ENCODE data around the gene ARF1. TPM values are rescaled to one million over a fixed set of nuclear protein-coding genes. Genes with fewer than 3 reads are reported as not detected.

ARF1 gene
- total RNA-seq, 1 experiment from 2014 or later = 595 TPM

GRCh38 chr1:228146417-228147150 is 64.1 kb downstream of the ARF1 start:
- no peaks in the 10 kb centered on the region for H3K9me3 ChIP-seq (ENCODE audit: insufficient read depth, low read depth)
- H3F3A ChIP-seq (ENCODE audit: insufficient read depth, low read depth) = no peaks in the 10 kb centered on the region
- no peak overlapping the region for H3K27ac ChIP-seq
- ChIA-PET POLR2A (ENCODE audit: unreplicated experiment) (no interaction called here), CTCF (no interaction called here)
- H3K79me2 ChIP-seq (ENCODE audit: low read depth) = peaks cover 36% of the 10 kb centered on the region
- intact Hi-C loops (cut with micrococcal nuclease; ENCODE audit: unreplicated experiment) = no loop called here
- BruUV-seq (replicated peaks) = no TSS peak
- H2AFZ ChIP-seq = no peak overlapping the region
- peaks cover 27% of the 10 kb centered on the region for H4K20me1 ChIP-seq (ENCODE audit: insufficient read depth)
- no peaks in the 10 kb centered on the region for H3K27me3 ChIP-seq (ENCODE audit: insufficient read depth, low read depth)
- TF ChIP-seq EZH2 (IDR thresholded peaks at IDR 0.05; ENCODE audit: low read depth) = no peak
- H3K36me3 ChIP-seq (ENCODE audit: low read depth) = no peaks in the 10 kb centered on the region
- no peak for DNase-seq
- H3K9me2 ChIP-seq (ENCODE audit: insufficient read depth) = no peaks in the 10 kb centered on the region
- no peak overlapping the region for H3K4me3 ChIP-seq
- H3K4me1 ChIP-seq (replicated peaks; ENCODE audit: insufficient read depth) = peaks cover 5% of the 10 kb centered on the region
- no peak overlapping the region for H3K4me2 ChIP-seq

GRCh38 chr1:228147151-228147693 is 64.7 kb downstream of the ARF1 start:
- CTCF ChIA-PET = no interaction called here
- H3K79me2 ChIP-seq (ENCODE audit: low read depth) = peaks cover 30% of the 10 kb centered on the region
- no TSS peak for BruUV-seq (replicated peaks)

GRCh38 chr1:228147768-228148167 is 65.3 kb downstream of the ARF1 start:
- H3K4me2 ChIP-seq = no peak overlapping the region
- no peaks in the 10 kb centered on the region for H3K4me1 ChIP-seq (replicated peaks; ENCODE audit: insufficient read depth)
- intact Hi-C loops (cut with micrococcal nuclease; ENCODE audit: unreplicated experiment) = loop anchor here (2.0 kb wide), 1 partner anchor 15 kb away; no protein-coding TSS in a partner anchor
- DNase-seq = no peak
- H3F3A ChIP-seq (ENCODE audit: insufficient read depth, low read depth) = no peaks in the 10 kb centered on the region
- H3K27me3 ChIP-seq (ENCODE audit: insufficient read depth, low read depth) = no peaks in the 10 kb centered on the region
- H3K27ac ChIP-seq = no peak overlapping the region
- no TSS peak for BruUV-seq (replicated peaks)
- no peak overlapping the region for H2AFZ ChIP-seq
- no peaks in the 10 kb centered on the region for H3K9me2 ChIP-seq (ENCODE audit: insufficient read depth)
- H3K9me3 ChIP-seq (ENCODE audit: insufficient read depth, low read depth) = no peaks in the 10 kb centered on the region
- peaks cover 24% of the 10 kb centered on the region for H3K79me2 ChIP-seq (ENCODE audit: low read depth)
- H3K36me3 ChIP-seq (ENCODE audit: low read depth) = no peaks in the 10 kb centered on the region
- no peak overlapping the region for H3K4me3 ChIP-seq
- ChIA-PET POLR2A (ENCODE audit: unreplicated experiment) (no interaction called here), CTCF (no interaction called here)
- peaks cover 17% of the 10 kb centered on the region for H4K20me1 ChIP-seq (ENCODE audit: insufficient read depth)
- TF ChIP-seq EZH2 (IDR thresholded peaks at IDR 0.05; ENCODE audit: low read depth) = no peak
- no peak for TF ChIP-seq CTCF (conservative IDR thresholded peaks at IDR 0.05)

More at GRCh38 chr1:228147151-228147693, 64.7 kb downstream of the ARF1 start:
- Histone ChIP-seq H3K27me3 (ENCODE audit: insufficient read depth, low read depth) (no peaks in the 10 kb centered on the region), H3K9me2 (ENCODE audit: insufficient read depth) (no peaks in the 10 kb centered on the region), H3K36me3 (ENCODE audit: low read depth) (no peaks in the 10 kb centered on the region), H3K4me2 (no peak overlapping the region), H3F3A (ENCODE audit: insufficient read depth, low read depth) (no peaks in the 10 kb centered on the region), H3K4me1 (replicated peaks; ENCODE audit: insufficient read depth) (no peaks in the 10 kb centered on the region), H4K20me1 (ENCODE audit: insufficient read depth) (peaks cover 22% of the 10 kb centered on the region), H2AFZ (no peak overlapping the region), H3K4me3 (no peak overlapping the region), H3K9me3 (ENCODE audit: insufficient read depth, low read depth) (no peaks in the 10 kb centered on the region), H3K27ac (no peak overlapping the region)
- POLR2A ChIA-PET (ENCODE audit: unreplicated experiment) = no interaction called here
- no peak for DNase-seq
- no peak for TF ChIP-seq EZH2 (IDR thresholded peaks at IDR 0.05; ENCODE audit: low read depth)
- intact Hi-C loops (cut with micrococcal nuclease; ENCODE audit: unreplicated experiment) = no loop called here

- Histone ChIP-seq H3K4me3 (no peak overlapping the region), H3K4me1 (replicated peaks; ENCODE audit: insufficient read depth) (no peaks in the 10 kb centered on the region), H3K9me2 (ENCODE audit: insufficient read depth) (no peaks in the 10 kb centered on the region), H3K4me2 (no peak overlapping the region), H3K79me2 (ENCODE audit: low read depth) (peaks cover 19% of the 10 kb centered on the region), H3K36me3 (ENCODE audit: low read depth) (no peaks in the 10 kb centered on the region), H3F3A (ENCODE audit: insufficient read depth, low read depth) (no peaks in the 10 kb centered on the region), H4K20me1 (ENCODE audit: insufficient read depth) (peaks cover 11% of the 10 kb centered on the region), H2AFZ (no peak overlapping the region), H3K27me3 (ENCODE audit: insufficient read depth, low read depth) (no peaks in the 10 kb centered on the region), H3K27ac (no peak overlapping the region), H3K9me3 (ENCODE audit: insufficient read depth, low read depth) (no peaks in the 10 kb centered on the region)
- DNase-seq = no peak
- ChIA-PET CTCF (interaction anchor here (0.6 kb wide), 1 partner anchor 17 kb away, joined by 8 read pairs; the partner anchor contains the start of gene IBA57), POLR2A (ENCODE audit: unreplicated experiment) (interaction anchor here (1.1 kb wide), 1 partner anchor 50 kb away, joined by 10 read pairs; no protein-coding TSS in a partner anchor)
- no TSS peak for BruUV-seq (replicated peaks)
- intact Hi-C loops (cut with micrococcal nuclease; ENCODE audit: unreplicated experiment) = loop anchor here (2.0 kb wide), 1 partner anchor 14 kb away; no protein-coding TSS in a partner anchor
- TF ChIP-seq CTCF (conservative IDR thresholded peaks at IDR 0.05) = no peak
- TF ChIP-seq EZH2 (IDR thresholded peaks at IDR 0.05; ENCODE audit: low read depth) = no peak
These were observed 65.8 kb downstream of the ARF1 start for GRCh38 chr1:228148196-228148861.

All from PC-9 (cell line).